Stimulated activated CD8-positive, alpha-beta memory T cell treated with anti-CD3 and anti-CD28 coated beads, Interleukin-12 subunit alpha, Interleukin-12 subunit beta, amount 100 ng/mL, for 4 hours (primary cell): ENCODE results near the gene MTIF2.
"Not testable (repeated sequence)": the region's sequence is repeated elsewhere in the genome, so short reads cannot be mapped to it uniquely, and the experiment has no call there.

Experiments
- DNase-seq: peaks from one replicate; pipeline ENCODE4 v3.0.0-alpha.2; 2020; ENCODE audit warnings: low read depth

Gene MTIF2

GRCh38 chr2:55268907-55269644 lies at the start of gene MTIF2:
MTIF2 (minus strand) TSS chr2:55269231; CDS start chr2:55263858, 5,373 bp downstream.
- peak; percentile 80 for DNase-seq

- no peak for DNase-seq
These were observed 46.0 kb upstream of the MTIF2 start for GRCh38 chr2:55314985-55315384.

- DNase-seq, result no peak
These were observed 42.4 kb upstream of the MTIF2 start for GRCh38 chr2:55311444-55311870.

- DNase-seq, result no peak
These were observed 40.4 kb upstream of the MTIF2 start for GRCh38 chr2:55309446-55309845.

- DNase-seq, result no peak
These were observed 33.2 kb upstream of the MTIF2 start for GRCh38 chr2:55302241-55302640.

- no peak for DNase-seq
These were observed 32.2 kb upstream of the MTIF2 start for GRCh38 chr2:55301277-55301676.

- no peak for DNase-seq
These were observed 27.4 kb upstream of the MTIF2 start for GRCh38 chr2:55296393-55296792.

GRCh38 chr2:55283083-55283482 lies 14.1 kb upstream of the MTIF2 start:
- DNase-seq, result no peak

- DNase-seq, result peak; percentile 74
These were observed 13.3 kb upstream of the MTIF2 start for GRCh38 chr2:55282110-55282917.

GRCh38 chr2:55280851-55281546 lies 12.0 kb upstream of the MTIF2 start:
- DNase-seq, result not testable (repeated sequence)

GRCh38 chr2:55279859-55280424 lies 10.9 kb upstream of the MTIF2 start:
- not testable (repeated sequence) for DNase-seq

GRCh38 chr2:55279214-55279835 lies 10.3 kb upstream of the MTIF2 start:
- DNase-seq, result not testable (repeated sequence)

- no peak for DNase-seq
These were observed 8.3 kb upstream of the MTIF2 start for GRCh38 chr2:55277310-55277709.

GRCh38 chr2:55274346-55274745 lies 5.3 kb upstream of the MTIF2 start:
- DNase-seq, result not testable (repeated sequence)

- DNase-seq, result no peak
These were observed 587 bp upstream of the MTIF2 start for GRCh38 chr2:55269645-55269990.

GRCh38 chr2:55268288-55268906 lies 634 bp downstream of the MTIF2 start:
- no peak for DNase-seq

GRCh38 chr2:55259586-55259985 lies 9.4 kb downstream of the MTIF2 start:
- not testable (repeated sequence) for DNase-seq

GRCh38 chr2:55252832-55253231 lies 16.2 kb downstream of the MTIF2 start:
- no peak for DNase-seq

- no peak for DNase-seq
These were observed 22.0 kb downstream of the MTIF2 start for GRCh38 chr2:55247025-55247424.

- no peak for DNase-seq
These were observed 23.6 kb downstream of the MTIF2 start for GRCh38 chr2:55245411-55245810.

- DNase-seq, result no peak
These were observed 26.4 kb downstream of the MTIF2 start for GRCh38 chr2:55242617-55243016.
